T-cell (primary cell): ENCODE measurements around the gene SGCB. TPM values are rescaled to one million over a fixed set of nuclear protein-coding genes. Genes with fewer than 3 reads are reported as not detected.
A peak's percentile ranks its signal among the peaks of the same experiment; 100 is the strongest.
"Not testable (repeated sequence)": the region's sequence is repeated elsewhere in the genome, so short reads cannot be mapped to it uniquely, and the experiment has no call there.

ENCODE experiments used
- ATAC-seq, 4 experiments: fragments of 200-7000 bp in 3 of 4; fragments of 150-1000 bp in 1 of 4; cut with Tn5 transposase; replicated peaks in 1 of 4; 1 replicate in 3 of 4; 2 replicates in 1 of 4; pipeline ENCODE4 v1.10.0; 2021; ENCODE audit warnings: moderate library complexity in 3 of 4, mild to moderate bottlenecking in 2 of 4, moderate number of reproducible peaks in 1 of 4
- CTCF ChIA-PET, 2 donors: fragments of 300-600 bp; sonication (Branson Sonifier 250); formaldehyde crosslinking; loops; one replicate each; lab custom pipeline; 2022; ENCODE audit warnings: antibody characterized with exemption in 2 of 2; lab: Charles Lee
- POLR2A ChIA-PET, 2 donors: fragments of 300-600 bp; sonication (Branson Sonifier 250); formaldehyde crosslinking; loops; one replicate each; lab custom pipeline; 2022; ENCODE audit warnings: antibody characterized with exemption in 2 of 2; lab: Charles Lee
- DNase-seq, 35 experiments: peaks; one replicate each; pipeline versions ENCODE4 v3.0.0 to v3.0.0-alpha.2; 2013 to 2023
- H3K27ac ChIP-seq: one replicate; pipeline ENCODE4 v1.5.1; 2013; ENCODE audit warnings: low read length
- H3K27me3 ChIP-seq, 2 experiments: replicated peaks in 1 of 2; 1 replicate in 1 of 2; 2 replicates in 1 of 2; pipeline versions ENCODE4 v1.6.1 to v1.7.0; 2013; ENCODE audit warnings: low read length in 1 of 2, mixed read lengths in 1 of 2; ENCODE audit not compliant: control insufficient read depth in 2 of 2, insufficient read depth in 2 of 2; ENCODE audit errors: extremely low read depth in 1 of 2
- H3K36me3 ChIP-seq, 2 donors: 1 replicate in 1 of 2; 2 replicates in 1 of 2; pipeline versions ENCODE4 v1.6.1 to v1.7.0; 2013; ENCODE audit warnings: low read length in 1 of 2; ENCODE audit not compliant: control insufficient read depth in 2 of 2, insufficient read depth in 1 of 2; ENCODE audit errors: extremely low read depth in 1 of 2
- H3K4me1 ChIP-seq, 2 experiments: 1 replicate in 1 of 2; 2 replicates in 1 of 2; pipeline versions ENCODE4 v1.6.1 to v1.7.0; 2013; ENCODE audit warnings: low read length in 2 of 2, mixed read lengths in 1 of 2; ENCODE audit not compliant: insufficient read depth in 2 of 2, control insufficient read depth in 1 of 2; ENCODE audit errors: extremely low read depth in 1 of 2
- H3K4me3 ChIP-seq, 2 donors: 1 replicate in 1 of 2; 2 replicates in 1 of 2; pipeline versions ENCODE4 v1.5.1 to v1.7.0; 2013; ENCODE audit warnings: mild to moderate bottlenecking in 2 of 2, low read length in 1 of 2, moderate library complexity in 1 of 2; ENCODE audit not compliant: control insufficient read depth in 1 of 2; ENCODE audit errors: extremely low read depth in 1 of 2
- H3K9me3 ChIP-seq: 2 replicates; pipeline ENCODE4 v1.7.0; 2013
- H3K27ac Mint-ChIP-seq, 2 donors: one replicate each; pipeline ENCODE4 v1.8.0; 2020 to 2021; ENCODE audit warnings: mild to moderate bottlenecking in 2 of 2, mixed read lengths in 2 of 2
- H3K27me3 Mint-ChIP-seq, 2 donors: one replicate each; pipeline ENCODE4 v1.8.0; 2021 to 2022; ENCODE audit warnings: mixed read lengths in 2 of 2
- H3K36me3 Mint-ChIP-seq: one replicate; pipeline ENCODE4 v1.8.0; 2021; ENCODE audit warnings: mixed read lengths
- H3K4me1 Mint-ChIP-seq, 3 donors: one replicate each; pipeline ENCODE4 v1.8.0; 2020 to 2022; ENCODE audit warnings: mixed read lengths in 3 of 3, mild to moderate bottlenecking in 1 of 3
- H3K4me3 Mint-ChIP-seq, 3 donors: one replicate each; pipeline ENCODE4 v1.8.0; 2020 to 2022; ENCODE audit warnings: mild to moderate bottlenecking in 3 of 3, mixed read lengths in 3 of 3, moderate library complexity in 3 of 3
- H3K9me3 Mint-ChIP-seq, 3 donors: one replicate each; pipeline ENCODE4 v1.8.0; 2020 to 2022; ENCODE audit warnings: mixed read lengths in 3 of 3
- WGBS: methylation state at CpG from one replicate; pipeline ENCODE4 v1.1.5; 2013; ENCODE audit warnings: missing lambda C conversion rate; ENCODE audit not compliant: insufficient coverage; 5-methylcytosine and 5-hydroxymethylcytosine counted together
- total RNA-seq, 35 experiments: library from RNA in 6 of 35; stranded (reverse) in 6 of 35; fragments of 120-200 nt in 1 of 35; gene quantifications; one replicate each; pipeline versions ENCODE4 v1.2.1 to v1.2.4 and lab custom pipeline; 2013 to 2026

The SGCB gene, protein sequence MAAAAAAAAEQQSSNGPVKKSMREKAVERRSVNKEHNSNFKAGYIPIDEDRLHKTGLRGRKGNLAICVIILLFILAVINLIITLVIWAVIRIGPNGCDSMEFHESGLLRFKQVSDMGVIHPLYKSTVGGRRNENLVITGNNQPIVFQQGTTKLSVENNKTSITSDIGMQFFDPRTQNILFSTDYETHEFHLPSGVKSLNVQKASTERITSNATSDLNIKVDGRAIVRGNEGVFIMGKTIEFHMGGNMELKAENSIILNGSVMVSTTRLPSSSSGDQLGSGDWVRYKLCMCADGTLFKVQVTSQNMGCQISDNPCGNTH
- total RNA-seq (1 to 10 TPM; 5.1 to 8.8 (median 7.7) TPM), total RNA-seq (lab: John Stamatoyannopoulos, UW) (3.0 to 16.3 (median 6.0) reads per million in 29 experiments)
- total RNA-seq (2013) = 4.9 TPM

DNA sequence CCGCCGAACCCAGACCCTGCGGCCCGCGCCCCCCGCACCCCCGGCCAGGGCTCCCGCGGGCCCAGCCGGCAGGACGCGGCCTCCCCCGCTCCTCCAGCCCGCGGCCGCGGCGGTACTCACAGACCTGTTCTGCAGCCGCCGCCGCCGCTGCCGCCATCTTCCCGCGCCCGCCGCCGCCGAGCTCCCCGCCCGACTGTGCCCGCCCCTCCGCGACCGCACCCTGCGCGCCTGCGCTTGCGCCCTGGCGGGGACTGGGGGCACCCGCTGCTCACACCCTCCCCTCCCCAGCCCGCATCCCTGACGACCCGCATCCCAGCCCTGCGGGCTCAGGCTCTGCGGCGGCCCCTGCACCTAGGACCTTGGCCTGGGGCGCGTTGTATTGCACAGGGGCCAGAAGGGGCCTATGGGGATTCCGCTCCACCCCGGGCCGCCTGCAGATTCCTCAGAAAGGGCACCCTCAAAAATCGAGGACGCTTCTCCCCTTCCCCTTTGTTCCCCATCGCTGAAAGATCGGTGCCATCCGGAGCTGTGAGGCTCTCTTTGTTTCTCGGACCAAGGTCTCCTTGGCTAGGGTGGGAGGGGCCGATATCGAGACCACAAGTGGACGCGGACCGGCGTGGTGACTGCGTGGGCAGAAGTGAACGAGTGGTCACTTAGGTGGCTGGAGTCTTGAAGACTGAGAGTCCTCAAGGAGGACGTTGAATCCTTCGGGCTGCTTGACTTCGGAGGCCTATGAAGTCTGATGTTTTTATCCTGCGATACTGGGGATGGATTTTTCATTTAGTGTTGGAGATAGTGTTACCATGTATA is at the start of gene SGCB:
SGCB (minus strand) TSS at position 197 of the 810 bp plus-strand sequence; CDS start at position 157, 40 bp downstream.
- CTCF ChIA-PET = interaction anchor here in 1 of 2 donors (0.6 to 1.6 kb wide), 2 partner anchors 10 to 142 kb away, joined by 3 to 4 read pairs; no protein-coding TSS in a partner anchor
- ATAC-seq = peak; percentile 92 to 96 (median 96)
- POLR2A ChIA-PET = interaction anchor here in 1 of 2 donors (0.6 kb wide), 1 partner anchor 969 kb away, joined by 3 read pairs; no protein-coding TSS in a partner anchor
- Histone ChIP-seq H3K4me1 (peaks cover 0 to 10% of the 10 kb centered on the region in 2 experiments), H3K4me3 (peak within 1 kb of the TSS; percentile 63 to 79), H3K27ac (no peak within 1 kb of the TSS), H3K9me3 (no peaks in the 10 kb centered on the region), H3K27me3 (peaks cover 4 to 16% of the 10 kb centered on the region in 2 experiments), H3K36me3 (no peaks in the 10 kb centered on the region)
- DNase-seq = peak; percentile 41 to 79 (median 61)
- H3K36me3 Mint-ChIP-seq = no peaks in the 10 kb centered on the region
- peaks cover 28 to 32% (median 28%) of the 10 kb centered on the region in 3 donors for H3K4me1 Mint-ChIP-seq
- peaks cover 8 to 14% of the 10 kb centered on the region in 2 donors for H3K27me3 Mint-ChIP-seq
- H3K9me3 Mint-ChIP-seq = no peaks in the 10 kb centered on the region
- WGBS = 6% methylated on average over 52 of the region's 70 CpGs
- H3K4me3 Mint-ChIP-seq = peak within 1 kb of the TSS; percentile 80 to 87 (median 84)
- H3K27ac Mint-ChIP-seq = peak within 1 kb of the TSS; percentile 20 to 78

DNA sequence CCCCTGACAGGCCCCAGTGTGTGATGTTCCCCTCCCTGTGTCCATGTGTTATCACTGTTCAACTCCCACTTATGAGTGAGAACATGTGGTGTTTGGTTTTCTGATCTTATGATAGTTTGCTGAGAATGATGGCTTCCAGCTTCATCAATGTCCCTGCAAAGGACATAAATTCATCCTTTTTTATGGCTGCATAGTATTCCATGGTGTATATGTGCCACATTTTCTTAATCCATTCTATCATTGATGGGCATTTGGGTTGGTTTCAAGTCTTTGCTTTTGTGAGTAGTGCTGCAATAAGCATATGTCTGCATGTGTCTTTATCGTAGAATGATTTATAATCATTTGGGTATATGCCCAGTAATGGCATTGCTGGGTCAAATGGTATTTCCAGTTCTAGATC is 48.3 kb upstream of the SGCB start:
- H3K9me3 Mint-ChIP-seq, H3K27me3 ChIP-seq, H3K36me3 Mint-ChIP-seq, H3K27ac ChIP-seq, H3K4me1 Mint-ChIP-seq, H3K4me3 Mint-ChIP-seq, H3K4me3 ChIP-seq, CTCF ChIA-PET, H3K27ac Mint-ChIP-seq, ATAC-seq, POLR2A ChIA-PET, H3K36me3 ChIP-seq, DNase-seq, H3K9me3 ChIP-seq, H3K4me1 ChIP-seq: not testable (repeated sequence)
- WGBS = no CpG with 5 or more reads among the region's 1 CpG
- peaks cover 19 to 27% of the 10 kb centered on the region in 2 donors for H3K27me3 Mint-ChIP-seq

DNA sequence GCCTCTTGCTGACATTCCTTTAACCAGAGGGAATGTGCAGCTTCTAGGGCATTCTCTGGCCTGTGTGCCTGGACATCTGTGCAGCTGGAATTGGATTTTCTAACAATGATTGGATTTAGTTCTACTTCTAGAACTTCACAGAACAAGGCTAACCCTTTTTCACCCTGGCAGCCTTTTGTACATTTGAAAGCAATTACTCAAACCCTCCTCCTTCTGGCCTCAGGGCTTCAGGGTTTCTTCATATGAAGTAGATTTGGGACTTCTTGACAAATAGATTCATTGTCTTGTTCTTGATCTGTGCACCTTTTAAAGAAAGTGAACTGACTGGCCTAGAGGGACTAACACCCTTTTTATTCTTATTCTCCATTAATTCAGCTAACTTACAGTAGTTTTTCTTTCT is 43.1 kb upstream of the SGCB start:
- ChIA-PET POLR2A (no interaction called here), CTCF (no interaction called here)
- Histone ChIP-seq H3K4me3 (no peak overlapping the region), H3K27me3 (peaks cover 4 to 7% of the 10 kb centered on the region in 2 experiments), H3K4me1 (no peaks in the 10 kb centered on the region), H3K36me3 (no peaks in the 10 kb centered on the region), H3K27ac (no peak overlapping the region), H3K9me3 (no peaks in the 10 kb centered on the region)
- DNase-seq (no peak), ATAC-seq (no peak)
- Mint-ChIP-seq H3K36me3 (no peaks in the 10 kb centered on the region), H3K27ac (no peak overlapping the region), H3K9me3 (no peaks in the 10 kb centered on the region), H3K4me1 (no peaks in the 10 kb centered on the region), H3K4me3 (no peak overlapping the region), H3K27me3 (peaks cover 22 to 44% of the 10 kb centered on the region in 2 donors)

DNA sequence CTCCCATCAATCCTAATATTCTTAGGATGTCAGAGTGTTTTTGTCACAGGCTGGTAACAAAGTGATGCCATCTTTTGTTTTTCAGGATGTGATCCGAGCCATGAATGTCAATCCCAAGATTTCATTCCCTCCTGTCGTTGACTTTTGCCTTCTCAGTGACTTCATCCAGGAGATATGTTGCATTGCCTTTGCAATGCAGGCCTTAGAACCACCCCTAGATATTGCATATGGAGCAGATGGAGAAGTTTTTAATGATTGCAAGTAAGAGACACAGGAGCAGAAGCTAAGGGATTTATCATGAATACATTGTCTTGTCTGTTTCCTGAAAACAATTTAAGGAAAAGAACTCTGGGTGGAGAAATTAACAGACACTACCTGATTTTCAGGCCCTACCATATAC is 41.6 kb upstream of the SGCB start:
- peaks cover 4 to 9% of the 10 kb centered on the region in 2 experiments for H3K27me3 ChIP-seq
- DNase-seq (no peak), ATAC-seq (no peak)
- Mint-ChIP-seq H3K4me3 (no peak overlapping the region), H3K27me3 (peaks cover 33 to 55% of the 10 kb centered on the region in 2 donors), H3K27ac (no peak overlapping the region), H3K9me3 (no peaks in the 10 kb centered on the region), H3K4me1 (no peaks in the 10 kb centered on the region), H3K36me3 (no peaks in the 10 kb centered on the region)
- H3K4me3 ChIP-seq = no peak overlapping the region
- no peak overlapping the region for H3K27ac ChIP-seq
- H3K4me1 ChIP-seq = no peaks in the 10 kb centered on the region
- WGBS = 63% methylated on average over 1 of the region's 2 CpGs
- POLR2A ChIA-PET = no interaction called here
- CTCF ChIA-PET = no interaction called here
- no peaks in the 10 kb centered on the region for H3K9me3 ChIP-seq
- H3K36me3 ChIP-seq = no peaks in the 10 kb centered on the region

DNA sequence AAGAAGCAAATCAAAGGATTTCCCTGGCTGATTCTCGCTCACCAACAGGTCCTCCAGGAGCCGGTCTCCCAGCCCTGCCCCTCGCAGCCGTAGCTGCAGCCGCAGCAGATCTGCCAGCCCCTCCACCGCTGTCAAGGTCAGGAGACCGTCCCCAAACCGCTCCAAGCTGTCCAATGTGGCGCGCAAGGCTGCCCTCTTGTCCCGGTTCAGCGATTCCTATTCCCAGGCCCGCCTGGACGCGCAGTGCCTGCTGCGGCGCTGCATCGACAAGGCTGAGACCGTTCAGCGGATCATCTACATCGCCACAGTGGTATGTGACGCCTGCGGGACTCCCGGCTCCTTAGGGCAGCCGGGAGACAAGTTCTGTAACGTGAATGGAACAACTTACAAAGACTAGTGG is 38.6 kb upstream of the SGCB start:
- CTCF ChIA-PET = no interaction called here
- Mint-ChIP-seq H3K4me3 (no peak overlapping the region), H3K27me3 (peaks cover 30 to 63% of the 10 kb centered on the region in 2 donors), H3K4me1 (no peaks in the 10 kb centered on the region), H3K36me3 (no peaks in the 10 kb centered on the region), H3K9me3 (no peaks in the 10 kb centered on the region), H3K27ac (no peak overlapping the region)
- POLR2A ChIA-PET = no interaction called here
- 15% methylated on average over 17 of the region's 26 CpGs for WGBS
- Histone ChIP-seq H3K27me3 (peaks cover 4 to 16% of the 10 kb centered on the region in 2 experiments), H3K27ac (no peak overlapping the region), H3K9me3 (no peaks in the 10 kb centered on the region), H3K4me1 (no peaks in the 10 kb centered on the region), H3K4me3 (no peak overlapping the region), H3K36me3 (no peaks in the 10 kb centered on the region)
- DNase-seq (no peak), ATAC-seq (no peak)

DNA sequence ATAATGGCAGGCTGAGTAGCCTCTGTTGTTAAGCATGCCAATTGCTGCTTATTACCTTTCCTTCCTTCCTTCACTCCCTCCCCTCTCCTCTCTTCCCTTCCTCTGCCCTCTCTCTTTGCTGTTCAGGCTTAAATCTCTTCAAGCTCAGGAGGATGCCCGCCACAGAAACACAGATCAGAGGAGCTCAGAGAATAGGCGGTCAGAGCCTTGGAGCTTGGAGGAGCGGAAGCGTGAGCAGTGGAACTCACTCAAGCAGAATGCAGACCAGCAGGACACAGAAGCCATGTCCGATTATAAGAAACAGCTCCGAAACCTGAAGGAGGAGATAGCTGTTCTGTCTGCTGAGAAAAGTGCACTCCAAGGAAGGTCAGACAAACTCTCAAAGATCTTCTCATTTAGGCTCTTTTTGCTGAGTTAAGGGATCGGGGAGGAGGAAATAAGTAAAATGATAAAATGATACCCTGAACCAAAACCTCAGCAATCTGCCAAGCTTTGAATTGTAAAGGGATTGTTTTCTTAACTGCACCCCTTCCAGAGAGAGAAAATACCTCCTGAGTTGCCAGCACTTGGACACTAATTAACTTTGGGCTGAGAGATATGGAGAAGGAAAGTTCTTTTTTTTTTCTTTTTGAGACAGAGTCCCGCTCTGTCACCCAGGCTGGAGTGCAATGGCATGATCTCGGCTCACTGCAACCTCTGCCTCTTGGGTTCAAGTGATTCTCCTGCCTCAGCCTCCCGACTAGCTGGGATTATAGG is 33.9 kb upstream of the SGCB start:
- 57% methylated on average over 4 of the region's 10 CpGs for WGBS
- H3K4me1 Mint-ChIP-seq = no peaks in the 10 kb centered on the region
- POLR2A ChIA-PET = no interaction called here
- no peaks in the 10 kb centered on the region for H3K36me3 Mint-ChIP-seq
- H3K4me3 Mint-ChIP-seq = no peak overlapping the region
- DNase-seq (no peak), ATAC-seq (no peak)
- no peak overlapping the region for H3K27ac Mint-ChIP-seq
- no peaks in the 10 kb centered on the region for H3K9me3 ChIP-seq
- no peaks in the 10 kb centered on the region for H3K4me1 ChIP-seq
- H3K27ac ChIP-seq = no peak overlapping the region
- no peak overlapping the region for H3K4me3 ChIP-seq
- H3K36me3 ChIP-seq = no peaks in the 10 kb centered on the region
- peaks cover 4 to 15% of the 10 kb centered on the region in 2 experiments for H3K27me3 ChIP-seq
- peaks cover 50 to 62% of the 10 kb centered on the region in 2 donors for H3K27me3 Mint-ChIP-seq
- peaks cover 0 to 6% (median 0%) of the 10 kb centered on the region in 3 donors for H3K9me3 Mint-ChIP-seq
- CTCF ChIA-PET = interaction anchor here in 1 of 2 donors (0.6 kb wide), 1 partner anchor 32 kb away, joined by 5 read pairs; no protein-coding TSS in a partner anchor
